Mucosa of rectum (tissue), 2 donors: ENCODE measurements around the gene SIPA1L3.

Experiments used
- H3K27ac ChIP-seq, 2 donors: one replicate each; pipeline ENCODE4 v1.7.0; 2013; ENCODE audit warnings: inconsistent platforms in 2 of 2, low read depth in 2 of 2, low read length in 2 of 2
- H3K27me3 ChIP-seq, 2 donors: one replicate each; pipeline ENCODE4 v1.7.0; 2013; ENCODE audit warnings: low read length in 2 of 2; ENCODE audit not compliant: control insufficient read depth in 2 of 2, insufficient read depth in 2 of 2
- H3K36me3 ChIP-seq, 2 donors: one replicate each; pipeline ENCODE4 v1.7.0; 2013; ENCODE audit warnings: low read length in 2 of 2; ENCODE audit not compliant: control insufficient read depth in 2 of 2, insufficient read depth in 2 of 2
- H3K4me1 ChIP-seq, 2 donors: one replicate each; pipeline ENCODE4 v1.7.0; 2013; ENCODE audit warnings: low read length in 2 of 2, mild to moderate bottlenecking in 1 of 2; ENCODE audit not compliant: control insufficient read depth in 2 of 2, insufficient read depth in 2 of 2
- H3K4me3 ChIP-seq, 2 donors: one replicate each; pipeline ENCODE4 v1.7.0; 2013; ENCODE audit warnings: low read length in 2 of 2
- H3K9ac ChIP-seq, 2 donors: one replicate each; pipeline ENCODE4 v1.7.0; 2013; ENCODE audit warnings: low read length in 2 of 2, low read depth in 1 of 2, mild to moderate bottlenecking in 1 of 2
- H3K9me3 ChIP-seq, 2 donors: one replicate each; pipeline ENCODE4 v1.7.0; 2013; ENCODE audit warnings: low read length in 2 of 2; ENCODE audit not compliant: control insufficient read depth in 2 of 2
- donor health status: healthy.
- donor health status: Normal muscosa, but diverticular disease.

Gene SIPA1L3

GRCh38 chr19:37972803-37973202 lies 65.8 kb downstream of the SIPA1L3 start:
- peaks cover 2 to 10% of the 10 kb centered on the region in 2 donors for H3K36me3 ChIP-seq
- H3K27ac ChIP-seq, result no peak overlapping the region
- H3K9me3 ChIP-seq, result peaks cover 2 to 5% of the 10 kb centered on the region in 2 donors
- no peaks in the 10 kb centered on the region for H3K4me1 ChIP-seq
- H3K9ac ChIP-seq, result no peak overlapping the region
- H3K27me3 ChIP-seq, result no peaks in the 10 kb centered on the region
- no peak overlapping the region for H3K4me3 ChIP-seq

GRCh38 chr19:37973666-37974065 lies 66.7 kb downstream of the SIPA1L3 start:
- H3K27me3 ChIP-seq, result no peaks in the 10 kb centered on the region

DNA sequence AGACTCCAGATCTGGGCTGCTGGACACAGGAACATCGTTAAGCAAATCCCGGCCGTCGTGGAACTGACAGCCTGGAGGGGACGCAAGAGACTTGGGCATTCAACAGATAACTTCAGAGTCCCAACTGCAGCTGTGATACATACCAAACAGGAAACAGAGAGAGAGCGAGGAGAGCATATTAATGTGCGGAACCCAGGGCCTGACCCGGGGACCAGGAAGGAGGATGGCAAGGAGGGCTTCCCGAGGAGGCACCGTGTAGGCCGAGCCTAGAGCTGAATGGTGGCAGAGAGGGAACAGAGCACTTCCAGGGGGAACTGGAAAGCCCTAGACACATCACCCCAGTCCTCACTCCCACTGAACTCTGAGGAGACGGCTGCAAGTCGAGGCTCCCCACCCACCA lies 68.1 kb downstream of the SIPA1L3 start:
- H3K4me1 ChIP-seq, result peaks cover 6 to 7% of the 10 kb centered on the region in 2 donors
- no peak overlapping the region for H3K27ac ChIP-seq
- H3K4me3 ChIP-seq, result no peak overlapping the region
- H3K36me3 ChIP-seq, result peaks cover 2 to 10% of the 10 kb centered on the region in 2 donors
- peaks cover 2 to 5% of the 10 kb centered on the region in 2 donors for H3K9me3 ChIP-seq
- H3K9ac ChIP-seq, result no peak overlapping the region
- H3K27me3 ChIP-seq, result no peaks in the 10 kb centered on the region

More at GRCh38 chr19:37973666-37974065, 66.7 kb downstream of the SIPA1L3 start:
- Histone ChIP-seq H3K4me3 (no peak overlapping the region), H3K4me1 (no peaks in the 10 kb centered on the region), H3K27ac (no peak overlapping the region), H3K9me3 (peaks cover 2 to 5% of the 10 kb centered on the region in 2 donors), H3K36me3 (peaks cover 2 to 10% of the 10 kb centered on the region in 2 donors), H3K9ac (no peak overlapping the region)

GRCh38 chr19:37975596-37976515 lies 68.8 kb downstream of the SIPA1L3 start:
- Histone ChIP-seq H3K9ac (no peak overlapping the region), H3K9me3 (no peaks in the 10 kb centered on the region), H3K4me1 (peaks cover 14 to 15% of the 10 kb centered on the region in 2 donors), H3K27ac (no peak overlapping the region), H3K27me3 (no peaks in the 10 kb centered on the region), H3K4me3 (no peak overlapping the region), H3K36me3 (peaks cover 2 to 4% of the 10 kb centered on the region in 2 donors)

- peaks cover 28% of the 10 kb centered on the region in 2 donors for H3K4me1 ChIP-seq
- peaks cover 2 to 4% of the 10 kb centered on the region in 2 donors for H3K36me3 ChIP-seq
- H3K9me3 ChIP-seq, result no peaks in the 10 kb centered on the region
- no peak overlapping the region for H3K4me3 ChIP-seq
- H3K9ac ChIP-seq, result no peak overlapping the region
- H3K27ac ChIP-seq, result no peak overlapping the region
- no peaks in the 10 kb centered on the region for H3K27me3 ChIP-seq
Measured at GRCh38 chr19:37977391-37977790, 70.4 kb downstream of the SIPA1L3 start.

DNA sequence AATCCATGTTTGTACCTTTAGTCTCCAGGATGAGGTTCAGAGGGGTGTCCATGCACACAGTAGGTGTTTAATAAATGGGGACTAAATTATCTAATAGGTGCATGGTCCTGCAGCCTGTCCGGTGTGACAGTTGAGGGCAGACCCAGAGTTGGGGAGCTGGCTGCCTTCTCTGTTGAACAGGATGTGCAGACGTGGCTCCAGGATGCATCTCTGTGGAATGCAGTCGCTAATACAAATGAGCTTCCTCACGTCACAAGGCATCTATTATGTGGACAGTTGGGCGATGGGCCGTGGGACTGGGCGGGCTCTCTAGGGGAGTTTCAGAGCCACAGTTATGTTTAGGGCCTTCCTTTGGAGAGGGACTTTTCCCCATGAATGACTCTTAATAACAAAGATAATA lies 71.0 kb downstream of the SIPA1L3 start:
- Histone ChIP-seq H3K4me1 (peaks cover 34% of the 10 kb centered on the region in 2 donors), H3K27ac (no peak overlapping the region), H3K36me3 (peaks cover 2 to 4% of the 10 kb centered on the region in 2 donors), H3K9me3 (no peaks in the 10 kb centered on the region), H3K4me3 (no peak overlapping the region), H3K9ac (no peak overlapping the region), H3K27me3 (no peaks in the 10 kb centered on the region)

- H3K9me3 ChIP-seq, result no peaks in the 10 kb centered on the region
- no peak overlapping the region for H3K9ac ChIP-seq
- no peaks in the 10 kb centered on the region for H3K27me3 ChIP-seq
- peaks cover 36 to 39% of the 10 kb centered on the region in 2 donors for H3K4me1 ChIP-seq
- H3K4me3 ChIP-seq, result no peak overlapping the region
- peak overlapping the region in 1 of 2 donors; percentile 58 for H3K27ac ChIP-seq
- peaks cover 0 to 2% of the 10 kb centered on the region in 2 donors for H3K36me3 ChIP-seq
Measured at GRCh38 chr19:37979547-37980082, 72.6 kb downstream of the SIPA1L3 start.

DNA sequence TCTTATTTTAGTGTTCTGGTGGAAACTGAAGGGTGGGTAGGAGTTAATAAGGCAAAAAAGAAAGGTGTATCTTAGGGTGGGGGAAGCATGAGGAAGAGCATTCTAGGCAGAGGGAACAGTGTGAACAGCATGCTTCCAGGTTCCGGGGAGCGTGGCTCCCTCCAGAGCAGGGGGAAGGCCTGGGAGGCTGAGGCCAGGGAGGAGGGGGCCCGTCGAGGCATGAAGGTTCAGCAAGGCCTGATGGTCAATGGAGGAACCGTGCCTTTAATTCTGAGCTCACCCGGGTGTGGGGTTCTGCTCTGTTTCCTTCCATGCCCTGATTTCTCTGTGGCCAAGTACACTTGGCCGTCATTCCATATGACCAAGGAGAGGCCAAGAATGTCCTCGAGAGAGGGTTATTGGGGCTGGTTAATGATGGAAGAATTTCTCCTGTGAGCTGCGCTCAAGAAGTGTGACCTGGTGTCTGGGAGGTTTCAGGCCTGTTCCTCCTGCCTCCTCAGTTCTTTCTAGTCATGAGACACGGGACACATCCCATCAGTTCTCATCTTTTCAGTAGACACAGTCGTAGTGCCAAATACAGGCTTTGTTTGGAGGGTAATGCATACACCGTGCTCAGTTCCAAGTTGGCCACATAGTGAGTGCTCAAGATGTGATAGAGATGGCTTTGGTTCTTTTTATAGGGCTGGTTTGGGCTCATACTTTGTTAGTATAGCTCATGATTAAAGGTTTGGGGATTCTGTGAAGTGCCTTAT lies 73.6 kb downstream of the SIPA1L3 start:
- H3K4me1 ChIP-seq, result peaks cover 36 to 39% of the 10 kb centered on the region in 2 donors

DNA sequence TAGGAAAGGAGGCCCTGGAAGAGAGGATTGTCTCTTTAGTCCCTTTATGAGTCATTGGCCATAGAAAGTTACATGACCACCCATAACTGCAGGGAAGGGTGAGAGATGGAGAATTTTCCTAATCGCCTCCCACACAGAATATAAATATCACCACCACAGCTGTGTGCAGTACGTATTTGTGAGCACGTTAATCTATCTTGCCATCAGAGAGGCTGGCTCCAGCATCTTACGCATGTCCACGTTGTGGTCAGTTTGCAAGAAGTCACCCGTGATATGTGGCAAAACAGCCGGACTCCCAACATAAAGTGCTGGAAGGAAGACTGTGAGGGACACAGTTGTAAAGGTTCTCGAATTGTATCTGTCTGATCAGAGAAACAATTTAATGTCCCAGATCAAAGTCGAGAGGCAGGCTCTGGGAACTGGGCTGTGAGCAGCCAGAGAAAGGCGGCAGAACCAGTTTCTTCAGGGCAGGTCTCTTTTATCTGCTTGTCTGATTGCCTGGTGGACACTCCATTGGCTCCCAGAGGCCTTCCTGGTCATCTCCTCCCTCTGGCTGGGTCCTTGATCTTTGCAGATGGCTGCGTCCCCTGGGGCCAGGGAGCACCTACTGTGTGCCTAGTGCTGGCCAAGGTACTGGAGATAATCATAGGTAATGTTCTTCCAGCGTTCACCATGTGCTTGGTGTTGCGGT lies 74.9 kb downstream of the SIPA1L3 start:
- H3K9ac ChIP-seq, result peak overlapping the region in 1 of 2 donors; percentile 8
- no peaks in the 10 kb centered on the region for H3K9me3 ChIP-seq
- no peaks in the 10 kb centered on the region for H3K36me3 ChIP-seq
- peak overlapping the region; percentile 54 to 56 for H3K27ac ChIP-seq
- peaks cover 39% of the 10 kb centered on the region in 2 donors for H3K4me1 ChIP-seq
- no peaks in the 10 kb centered on the region for H3K27me3 ChIP-seq
- H3K4me3 ChIP-seq, result peak overlapping the region; percentile 17 to 38

More for the DNA sequence above, 73.6 kb downstream of the SIPA1L3 start:
- Histone ChIP-seq H3K36me3 (no peaks in the 10 kb centered on the region), H3K9me3 (no peaks in the 10 kb centered on the region), H3K9ac (no peak overlapping the region), H3K27ac (no peak overlapping the region), H3K27me3 (no peaks in the 10 kb centered on the region), H3K4me3 (no peak overlapping the region)
